GM21619 (cell line): ENCODE results near the gene KLHL5.
"Not testable (repeated sequence)": the region's sequence is repeated elsewhere in the genome, so short reads cannot be mapped to it uniquely, and the experiment has no call there.

ENCODE experiments used
- ATAC-seq: cut with Tn5 transposase; IDR thresholded peaks from one replicate; pipeline ENCODE4 v1.9.1; 2021; ENCODE audit not compliant: unreplicated experiment

The KLHL5 gene

DNA sequence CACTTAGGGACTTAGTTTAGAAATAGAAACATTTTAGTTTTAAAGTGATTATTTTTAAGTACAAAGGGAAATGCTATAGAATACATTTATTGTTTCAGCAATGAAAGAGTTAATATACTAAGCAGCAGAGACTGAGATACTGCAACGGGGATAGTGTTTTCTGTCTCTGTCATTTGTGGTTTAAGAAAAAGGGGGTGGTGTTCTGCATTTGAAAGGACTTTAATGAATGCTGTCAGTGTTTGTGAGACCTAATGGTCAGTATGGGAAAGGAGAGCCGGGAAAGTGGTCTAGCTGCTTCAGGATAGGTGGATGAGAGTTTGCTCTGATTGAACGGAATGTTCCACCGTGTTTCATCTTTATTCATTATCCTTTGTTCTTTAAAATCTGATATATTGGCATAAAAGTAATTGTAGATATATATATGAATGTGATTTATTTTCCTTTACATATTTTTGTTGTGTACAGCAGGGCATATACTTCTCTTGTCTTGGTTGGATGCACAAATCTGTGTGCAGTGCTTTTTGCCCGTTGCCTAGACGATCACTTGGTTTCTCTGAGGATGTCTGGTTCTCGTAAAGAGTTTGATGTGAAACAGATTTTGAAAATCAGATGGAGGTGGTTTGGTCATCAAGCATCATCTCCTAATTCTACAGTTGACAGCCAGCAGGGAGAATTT lies at the start of gene KLHL5:
TSS of gene KLHL5 (plus strand) at position 139 of the 676 bp plus-strand sequence. CDS start at position 560, 421 bp downstream.
- no peak for ATAC-seq

DNA sequence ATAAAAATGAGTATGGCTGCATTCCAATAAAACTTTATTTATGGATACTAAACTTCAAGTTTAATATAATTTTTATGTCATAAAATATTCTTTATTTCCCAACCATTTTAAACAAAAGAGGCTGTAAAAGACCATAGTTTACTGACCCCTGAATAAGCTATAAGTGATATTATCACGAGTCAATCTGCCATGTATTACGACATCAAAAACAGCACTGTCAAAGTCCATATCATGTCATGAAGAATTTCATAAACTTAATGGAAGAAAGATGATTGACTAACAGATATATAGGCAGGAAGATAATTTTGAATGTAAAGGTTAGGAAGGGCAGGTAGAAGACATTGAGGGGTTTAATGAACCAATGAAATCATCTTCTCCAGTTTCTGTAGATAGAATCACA lies 48.0 kb upstream of the KLHL5 start:
- no peak for ATAC-seq

GRCh38 chr4:39020130-39020529 lies 41.9 kb upstream of the KLHL5 start:
- ATAC-seq: no peak

GRCh38 chr4:39021631-39022030 lies 40.4 kb upstream of the KLHL5 start:
- no peak for ATAC-seq

GRCh38 chr4:39022241-39022640 lies 39.8 kb upstream of the KLHL5 start:
- no peak for ATAC-seq

DNA sequence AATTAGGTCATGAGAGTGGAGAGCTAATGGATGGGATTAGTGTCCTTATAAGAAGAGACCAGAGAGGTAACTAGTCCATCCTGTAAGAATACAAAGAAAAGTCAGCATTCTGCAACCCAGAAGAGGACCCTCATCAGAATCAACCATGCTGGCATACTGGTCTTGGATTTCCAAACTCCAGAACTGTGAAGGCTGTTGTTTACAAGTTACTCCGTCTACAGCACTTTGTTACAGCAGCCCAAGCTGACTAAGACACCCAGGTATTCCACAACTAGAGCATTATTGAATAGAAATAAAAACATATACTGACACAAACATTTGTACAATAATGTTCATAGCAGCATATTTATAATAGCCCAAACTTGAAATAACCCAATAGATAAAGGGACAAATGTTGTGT lies 39.0 kb upstream of the KLHL5 start:
- no peak for ATAC-seq

DNA sequence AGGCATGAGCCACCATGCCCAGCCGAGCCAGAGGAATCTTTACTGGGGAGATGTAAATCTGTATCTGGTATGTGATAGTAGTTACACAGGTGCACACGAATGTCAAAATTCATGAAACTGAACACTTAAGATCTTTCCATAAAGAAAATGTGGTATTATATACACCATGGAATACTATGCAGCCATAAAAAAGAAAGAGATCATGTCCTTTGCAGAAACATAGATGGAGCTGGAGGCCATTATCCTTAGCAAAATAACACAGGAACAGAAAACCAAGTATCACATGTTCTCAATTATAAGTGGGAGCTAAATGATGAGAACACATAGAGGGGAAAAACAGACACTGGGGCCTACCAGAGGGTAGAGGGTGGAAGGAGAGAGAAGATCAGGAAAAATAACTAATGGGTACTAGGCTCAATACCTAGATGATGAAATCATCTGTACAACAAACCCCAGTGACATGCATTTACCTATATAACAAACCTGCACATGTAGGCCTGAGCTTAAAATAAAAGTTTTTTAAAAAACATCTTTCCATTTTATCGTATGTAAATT lies 37.6 kb upstream of the KLHL5 start:
- no peak for ATAC-seq

- ATAC-seq: no peak
Measured at GRCh38 chr4:39025552-39026085, 36.4 kb upstream of the KLHL5 start.

DNA sequence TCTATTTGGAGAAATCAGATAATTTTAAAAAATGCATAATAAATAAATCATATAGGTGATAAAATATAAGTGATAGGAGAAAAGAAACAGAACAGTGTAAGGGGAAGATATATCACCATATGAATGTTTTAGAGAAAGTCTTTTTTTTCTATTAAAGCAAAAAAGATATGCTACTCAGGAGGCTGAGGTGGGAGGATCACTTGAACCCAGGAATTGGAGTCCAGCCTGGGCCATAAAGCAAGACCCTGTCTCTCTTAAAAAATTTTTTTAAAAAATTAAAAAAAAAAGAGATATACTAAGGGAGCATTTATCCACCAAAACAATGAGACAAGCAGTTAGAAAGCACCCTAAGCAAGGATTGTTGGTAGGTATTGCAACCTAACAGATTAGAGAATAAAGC lies 35.9 kb upstream of the KLHL5 start:
- ATAC-seq: no peak

- peak; percentile 41 for ATAC-seq
Measured at GRCh38 chr4:39029752-39030694, 32.0 kb upstream of the KLHL5 start.

- ATAC-seq: peak; percentile 6
Measured at GRCh38 chr4:39030725-39031124, 31.3 kb upstream of the KLHL5 start.

DNA sequence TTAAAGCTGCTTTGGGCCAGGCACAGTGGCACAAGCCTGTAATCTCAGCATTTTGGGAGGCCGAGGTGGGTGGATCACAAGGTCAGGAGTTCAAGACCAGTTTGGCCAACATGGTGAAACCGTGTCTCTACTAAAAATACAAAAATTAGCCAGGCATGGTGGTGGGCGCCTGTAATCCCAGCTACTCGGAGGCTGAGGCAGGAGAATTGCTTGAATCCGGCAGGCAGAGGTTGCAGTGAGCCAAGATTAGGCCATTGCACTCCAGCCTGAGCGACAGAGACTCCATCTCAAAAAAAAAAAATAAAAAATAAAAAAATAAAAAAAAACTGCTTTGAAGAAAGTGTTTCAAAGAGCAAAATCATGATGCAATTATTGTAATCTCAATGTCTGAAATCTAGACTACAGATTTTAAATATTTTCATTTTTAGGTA lies 30.4 kb upstream of the KLHL5 start:
- ATAC-seq: not testable (repeated sequence)

GRCh38 chr4:39032218-39033085 lies 29.6 kb upstream of the KLHL5 start, which contains the start of gene TMEM156:
TSS of gene TMEM156 (minus strand) at chr4:39032409. CDS start at chr4:39032313, 96 bp downstream.
- ATAC-seq: peak; percentile 60

GRCh38 chr4:39036172-39036571 lies 25.9 kb upstream of the KLHL5 start:
- no peak for ATAC-seq

- ATAC-seq: no peak
Measured at GRCh38 chr4:39037491-39037825, 24.6 kb upstream of the KLHL5 start.

- ATAC-seq: no peak
Measured at GRCh38 chr4:39037941-39038340, 24.1 kb upstream of the KLHL5 start.

DNA sequence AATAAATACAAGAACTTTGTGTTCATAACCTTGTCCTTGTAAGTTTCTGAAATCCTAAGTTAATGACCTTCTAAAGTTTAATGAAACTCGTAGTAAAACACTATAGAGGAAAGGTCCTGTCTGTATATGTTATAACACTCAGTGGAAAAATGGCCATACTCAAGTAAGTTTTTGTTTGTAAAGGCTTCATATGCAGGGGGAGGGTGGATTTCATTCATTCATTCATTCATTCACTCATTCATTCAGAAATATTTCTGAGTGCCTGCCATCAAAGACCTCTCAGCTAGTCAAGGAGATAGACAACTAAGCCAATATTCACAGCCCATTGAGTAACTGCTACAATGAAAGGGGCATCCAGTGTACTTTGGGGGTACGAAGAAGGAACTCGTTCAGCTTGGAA lies 22.9 kb upstream of the KLHL5 start:
- no peak for ATAC-seq

DNA sequence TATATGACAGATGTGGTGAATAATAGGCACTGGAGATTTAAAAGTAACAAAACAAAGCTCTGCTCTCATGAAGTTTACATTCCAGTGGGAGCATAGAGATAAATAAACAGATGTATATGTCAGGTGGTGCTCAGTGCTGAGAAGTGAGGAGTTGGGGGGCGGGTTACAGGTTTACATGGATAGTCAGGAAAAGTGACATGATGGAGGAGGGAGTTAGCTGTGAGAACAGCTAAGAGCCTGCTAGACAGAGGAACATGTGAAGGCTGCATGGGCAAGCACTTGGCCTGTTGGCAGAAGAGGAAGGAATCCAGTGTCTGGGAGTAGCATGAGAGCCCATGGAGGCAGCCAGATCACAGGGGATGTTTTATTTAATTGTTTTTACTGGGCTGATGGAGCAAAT lies 19.7 kb upstream of the KLHL5 start:
- ATAC-seq: no peak

GRCh38 chr4:39043058-39043860 lies 18.8 kb upstream of the KLHL5 start:
- ATAC-seq: no peak

DNA sequence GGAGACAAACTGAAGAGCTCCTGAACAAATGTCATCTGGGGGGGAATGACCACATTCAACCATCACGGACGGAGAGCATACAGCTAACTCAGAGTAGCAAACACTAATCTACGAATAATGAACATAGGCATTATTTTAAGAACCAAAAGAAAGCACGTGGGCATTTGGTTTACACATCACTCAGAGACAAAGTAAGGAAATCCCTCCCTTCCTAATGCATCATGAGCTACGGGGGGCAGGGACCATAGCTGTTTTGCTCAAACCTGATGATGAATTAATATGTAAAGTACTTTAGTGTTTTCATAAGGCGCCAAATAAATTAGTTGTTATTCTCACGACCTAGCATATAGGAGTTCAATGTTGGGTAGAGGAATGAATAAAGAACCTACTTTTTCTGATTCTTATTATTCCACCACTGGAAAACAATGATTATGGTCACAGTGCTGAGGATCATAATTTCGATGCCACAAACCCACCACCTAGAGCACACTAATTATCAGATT lies 18.1 kb upstream of the KLHL5 start:
- ATAC-seq: no peak
